HepG2 (cell line): Measurements from ENCODE around the gene SLC45A1.

Source experiments
- CHD4 ChIP-seq: fragments of 200-600 bp; sonication (generic); IDR thresholded peaks from 2 replicates; pipeline ENCODE4 v1.7.0; 2017; ENCODE audit warnings: mild to moderate bottlenecking, low read length, borderline replicate concordance
- FOXA1 ChIP-seq, 2 experiments: fragments of 450-650 bp in 1 of 2; sonication (generic) in 1 of 2; formaldehyde crosslinking in 1 of 2; IDR thresholded peaks; 2 replicates each; pipeline versions ENCODE4 v1.4.0 to v1.6.1; 2016 to 2020; ENCODE audit warnings: missing genetic modification reagents in 1 of 2
- PLRG1 ChIP-seq: fragments of 450-650 bp; conservative IDR thresholded peaks from 2 replicates; pipeline ENCODE4 v1.6.1; 2016
- RXRA ChIP-seq: sonication (generic); formaldehyde crosslinking; IDR thresholded peaks from 2 replicates; pipeline ENCODE4 v1.5.1; 2020; ENCODE audit warnings: missing genetic modification reagents
- TBP ChIP-seq: sonication (generic); formaldehyde crosslinking; IDR thresholded peaks from 2 replicates; pipeline ENCODE4 v1.5.0; 2020; ENCODE audit warnings: missing genetic modification reagents
- TF ChIP-seq, protein P1 (sequence below): sonication (generic); formaldehyde crosslinking; IDR thresholded peaks from 2 replicates; pipeline ENCODE4 v1.5.0; 2020; ENCODE audit warnings: mild to moderate bottlenecking, missing genetic modification reagents, moderate library complexity
- TF ChIP-seq, protein P2 (sequence below): sonication (generic); formaldehyde crosslinking; IDR thresholded peaks from 2 replicates; pipeline ENCODE4 v1.4.0; 2020; ENCODE audit warnings: mild to moderate bottlenecking, missing genetic modification reagents

DNA sequence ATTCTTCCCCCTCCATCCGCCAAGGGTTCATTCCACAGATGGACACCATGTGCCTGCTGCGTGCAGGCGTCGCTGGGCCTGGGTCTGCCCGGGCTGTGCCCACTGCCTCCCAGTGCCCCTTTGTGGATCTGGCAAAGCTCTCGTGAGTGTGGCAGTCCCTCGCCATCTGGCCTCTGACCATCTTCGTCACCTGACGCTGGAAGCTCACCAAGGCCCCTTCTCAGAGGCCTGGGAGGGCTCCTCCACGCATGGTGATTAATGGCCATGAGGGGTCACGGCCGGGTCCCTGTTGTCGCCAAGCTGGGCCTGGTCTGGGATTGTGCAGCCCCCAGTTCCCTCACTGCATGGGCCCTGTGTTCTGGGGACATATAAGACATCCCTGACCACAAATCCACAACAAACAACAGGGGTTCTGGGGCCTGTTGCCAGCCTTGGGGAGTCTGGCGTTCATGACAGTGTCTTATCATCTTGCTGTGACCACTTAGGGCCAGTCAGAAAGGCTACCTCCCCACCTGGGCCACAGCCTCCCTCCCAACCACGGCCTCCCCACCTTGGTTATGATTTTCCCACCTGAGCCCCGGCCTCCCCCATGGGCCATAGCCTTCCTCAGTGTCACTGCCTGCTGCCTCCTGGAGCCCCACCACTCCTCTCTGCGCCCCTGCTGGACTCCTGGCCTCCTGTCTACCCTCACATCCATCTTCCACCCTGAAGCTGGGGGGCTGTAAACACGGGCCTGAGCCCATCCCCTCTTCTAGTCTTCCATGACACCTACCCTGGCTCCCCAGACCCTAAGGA lies 27.9 kb downstream of the SLC45A1 start:
- no peak for TF ChIP-seq FOXA1 (IDR thresholded peaks at IDR 0.05)
- TF ChIP-seq FOXA1 (CRISPR knock-in tag; IDR thresholded peaks at IDR 0.05): no peak
- TF ChIP-seq, protein P1, sequence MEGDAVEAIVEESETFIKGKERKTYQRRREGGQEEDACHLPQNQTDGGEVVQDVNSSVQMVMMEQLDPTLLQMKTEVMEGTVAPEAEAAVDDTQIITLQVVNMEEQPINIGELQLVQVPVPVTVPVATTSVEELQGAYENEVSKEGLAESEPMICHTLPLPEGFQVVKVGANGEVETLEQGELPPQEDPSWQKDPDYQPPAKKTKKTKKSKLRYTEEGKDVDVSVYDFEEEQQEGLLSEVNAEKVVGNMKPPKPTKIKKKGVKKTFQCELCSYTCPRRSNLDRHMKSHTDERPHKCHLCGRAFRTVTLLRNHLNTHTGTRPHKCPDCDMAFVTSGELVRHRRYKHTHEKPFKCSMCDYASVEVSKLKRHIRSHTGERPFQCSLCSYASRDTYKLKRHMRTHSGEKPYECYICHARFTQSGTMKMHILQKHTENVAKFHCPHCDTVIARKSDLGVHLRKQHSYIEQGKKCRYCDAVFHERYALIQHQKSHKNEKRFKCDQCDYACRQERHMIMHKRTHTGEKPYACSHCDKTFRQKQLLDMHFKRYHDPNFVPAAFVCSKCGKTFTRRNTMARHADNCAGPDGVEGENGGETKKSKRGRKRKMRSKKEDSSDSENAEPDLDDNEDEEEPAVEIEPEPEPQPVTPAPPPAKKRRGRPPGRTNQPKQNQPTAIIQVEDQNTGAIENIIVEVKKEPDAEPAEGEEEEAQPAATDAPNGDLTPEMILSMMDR: no peak
- no peak for TF ChIP-seq PLRG1
- no peak for TF ChIP-seq RXRA (CRISPR knock-in tag)
- no peak for TF ChIP-seq TBP (CRISPR knock-in tag)
- no peak for TF ChIP-seq CHD4
- TF ChIP-seq, protein P2, sequence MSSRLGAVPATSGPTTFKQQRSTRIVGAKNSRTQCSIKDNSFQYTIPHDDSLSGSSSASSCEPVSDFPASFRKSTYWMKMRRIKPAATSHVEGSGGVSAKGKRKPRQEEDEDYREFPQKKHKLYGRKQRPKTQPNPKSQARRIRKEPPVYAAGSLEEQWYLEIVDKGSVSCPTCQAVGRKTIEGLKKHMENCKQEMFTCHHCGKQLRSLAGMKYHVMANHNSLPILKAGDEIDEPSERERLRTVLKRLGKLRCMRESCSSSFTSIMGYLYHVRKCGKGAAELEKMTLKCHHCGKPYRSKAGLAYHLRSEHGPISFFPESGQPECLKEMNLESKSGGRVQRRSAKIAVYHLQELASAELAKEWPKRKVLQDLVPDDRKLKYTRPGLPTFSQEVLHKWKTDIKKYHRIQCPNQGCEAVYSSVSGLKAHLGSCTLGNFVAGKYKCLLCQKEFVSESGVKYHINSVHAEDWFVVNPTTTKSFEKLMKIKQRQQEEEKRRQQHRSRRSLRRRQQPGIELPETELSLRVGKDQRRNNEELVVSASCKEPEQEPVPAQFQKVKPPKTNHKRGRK (CRISPR knock-in tag): no peak
